ENCODE data around the gene DCLRE1C. TPM values are rescaled to one million over a fixed set of nuclear protein-coding genes. Genes with fewer than 3 reads are reported as not detected.

DCLRE1C gene
- total and polyA plus RNA-seq, 2 experiments from 2014 or later, result 7.8 to 8.0 TPM

DNA sequence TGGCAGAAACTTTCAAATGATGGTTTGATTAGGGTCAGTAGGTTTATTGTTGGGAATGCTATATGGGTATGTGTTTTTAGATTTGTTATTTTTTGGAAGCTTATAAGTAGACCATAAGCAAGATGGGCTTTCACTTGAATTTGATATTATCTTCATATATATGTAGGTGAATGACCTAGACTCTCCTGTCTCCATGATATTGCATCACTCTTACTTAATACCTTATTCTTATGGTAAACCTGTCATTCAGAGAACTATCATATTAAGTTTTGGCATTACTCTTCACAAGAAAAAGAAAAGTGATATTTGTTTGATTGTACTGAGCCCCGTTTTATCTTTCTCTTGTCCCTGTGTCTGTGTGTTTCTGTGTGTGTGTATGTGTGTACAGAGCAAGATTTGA lies 98.4 kb downstream of the DCLRE1C start:
- H3K36me3 ChIP-seq (replicated peaks; ENCODE audit: insufficient read depth, low read depth), result no peaks in the 10 kb centered on the region
- 93% methylated on average over 1 of the region's 1 CpG for WGBS (ENCODE audit: low lambda C conversion rate, missing lambda C conversion rate)

DNA sequence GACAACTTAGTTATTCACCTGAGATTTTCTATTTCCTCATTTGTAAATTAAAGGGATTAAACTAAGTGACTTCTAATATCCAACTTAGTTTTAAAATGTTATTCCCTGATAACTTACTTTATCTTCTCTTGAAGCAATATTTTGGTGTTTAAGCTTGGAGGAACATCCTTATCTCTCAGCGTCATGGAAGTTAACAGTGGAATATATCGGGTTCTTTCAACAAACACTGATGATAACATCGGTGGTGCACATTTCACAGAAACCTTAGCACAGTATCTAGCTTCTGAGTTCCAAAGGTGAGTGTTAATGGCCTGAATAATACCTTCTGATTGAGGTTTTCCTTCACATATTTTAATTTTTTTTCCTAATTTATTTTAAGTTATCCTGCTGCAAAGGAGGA lies 101.7 kb downstream of the DCLRE1C start:
- Histone ChIP-seq H3K4me1 (ENCODE audit: insufficient read depth) (no peaks in the 10 kb centered on the region), H3K79me2 (no peaks in the 10 kb centered on the region), H3K4me2 (no peak overlapping the region), H3K4me3 (no peak overlapping the region), H4K20me1 (ENCODE audit: insufficient read depth, poor library complexity, severe bottlenecking) (no peaks in the 10 kb centered on the region), H3K27me3 (no peaks in the 10 kb centered on the region), H3K9me2 (replicated peaks; ENCODE audit: insufficient read depth) (no peaks in the 10 kb centered on the region), H3K36me3 (replicated peaks; ENCODE audit: insufficient read depth, low read depth) (no peaks in the 10 kb centered on the region), H3K27ac (peak overlapping the region; percentile 1), H3K9me3 (ENCODE audit: low read depth) (no peaks in the 10 kb centered on the region), H2AFZ (no peak overlapping the region)
- no peak for TF ChIP-seq EZH2phosphoT487 (IDR thresholded peaks at IDR 0.05; ENCODE audit: low read depth, severe bottlenecking, unreplicated experiment)
- TF ChIP-seq EZH2 (IDR thresholded peaks at IDR 0.05; ENCODE audit: borderline replicate concordance), result no peak
- TF ChIP-seq, protein P1, sequence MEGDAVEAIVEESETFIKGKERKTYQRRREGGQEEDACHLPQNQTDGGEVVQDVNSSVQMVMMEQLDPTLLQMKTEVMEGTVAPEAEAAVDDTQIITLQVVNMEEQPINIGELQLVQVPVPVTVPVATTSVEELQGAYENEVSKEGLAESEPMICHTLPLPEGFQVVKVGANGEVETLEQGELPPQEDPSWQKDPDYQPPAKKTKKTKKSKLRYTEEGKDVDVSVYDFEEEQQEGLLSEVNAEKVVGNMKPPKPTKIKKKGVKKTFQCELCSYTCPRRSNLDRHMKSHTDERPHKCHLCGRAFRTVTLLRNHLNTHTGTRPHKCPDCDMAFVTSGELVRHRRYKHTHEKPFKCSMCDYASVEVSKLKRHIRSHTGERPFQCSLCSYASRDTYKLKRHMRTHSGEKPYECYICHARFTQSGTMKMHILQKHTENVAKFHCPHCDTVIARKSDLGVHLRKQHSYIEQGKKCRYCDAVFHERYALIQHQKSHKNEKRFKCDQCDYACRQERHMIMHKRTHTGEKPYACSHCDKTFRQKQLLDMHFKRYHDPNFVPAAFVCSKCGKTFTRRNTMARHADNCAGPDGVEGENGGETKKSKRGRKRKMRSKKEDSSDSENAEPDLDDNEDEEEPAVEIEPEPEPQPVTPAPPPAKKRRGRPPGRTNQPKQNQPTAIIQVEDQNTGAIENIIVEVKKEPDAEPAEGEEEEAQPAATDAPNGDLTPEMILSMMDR (IDR thresholded peaks at IDR 0.05; ENCODE audit: poor library complexity), result no peak
- DNase-seq (ENCODE audit: low spot score), result no peak
- 63% methylated on average over 3 of the region's 3 CpGs for WGBS (ENCODE audit: low lambda C conversion rate, missing lambda C conversion rate)

More for the DNA sequence above, 98.4 kb downstream of the DCLRE1C start:
- Histone ChIP-seq H3K9me2 (replicated peaks; ENCODE audit: insufficient read depth) (no peaks in the 10 kb centered on the region), H3K27ac (no peak overlapping the region), H3K9me3 (ENCODE audit: low read depth) (no peaks in the 10 kb centered on the region), H4K20me1 (ENCODE audit: insufficient read depth, poor library complexity, severe bottlenecking) (no peaks in the 10 kb centered on the region), H3K4me2 (no peak overlapping the region), H3K4me3 (no peak overlapping the region), H3K4me1 (ENCODE audit: insufficient read depth) (peaks cover 4% of the 10 kb centered on the region), H3K79me2 (no peaks in the 10 kb centered on the region), H2AFZ (no peak overlapping the region), H3K27me3 (no peaks in the 10 kb centered on the region)
- DNase-seq (ENCODE audit: low spot score), result no peak
- no peak for TF ChIP-seq EZH2phosphoT487 (IDR thresholded peaks at IDR 0.05; ENCODE audit: low read depth, severe bottlenecking, unreplicated experiment)

Other genes with a start within 250 kb of the DCLRE1C start
- gene FAM107B, start 179.2 kb downstream of the DCLRE1C start, total RNA-seq, result 84.8 and 85.5 TPM in 2 replicates
- gene FAM107B, start 179.2 kb downstream of the DCLRE1C start, polyA plus RNA-seq, result 73.3 and 85.9 TPM in 2 replicates
- gene CDNF, start 116.1 kb downstream of the DCLRE1C start, total RNA-seq, result 3.1 and 7.6 TPM in 2 replicates
- 2.3 and 2.4 TPM in 2 replicates for gene CDNF, start 116.1 kb downstream of the DCLRE1C start, polyA plus RNA-seq
- gene HSPA14, start 115.8 kb downstream of the DCLRE1C start, total RNA-seq, result 12.8 and 20.2 TPM in 2 replicates
- gene HSPA14, start 115.8 kb downstream of the DCLRE1C start, polyA plus RNA-seq, result 9.9 and 13.8 TPM in 2 replicates
- 13.3 and 14.0 TPM in 2 replicates for gene MSANTD7, start 115.8 kb downstream of the DCLRE1C start, total RNA-seq
- gene MSANTD7, start 115.8 kb downstream of the DCLRE1C start, polyA plus RNA-seq, result 9.2 and 11.6 TPM in 2 replicates
- gene SUV39H2, start 75.2 kb downstream of the DCLRE1C start, total RNA-seq, result 15.5 and 19.9 TPM in 2 replicates
- gene SUV39H2, start 75.2 kb downstream of the DCLRE1C start, polyA plus RNA-seq, result 8.0 and 8.6 TPM in 2 replicates
- not detected in 2 replicates for gene MEIG1, start 5.3 kb upstream of the DCLRE1C start, total RNA-seq
- 0.27 and 2.1 TPM in 2 replicates for gene MEIG1, start 5.3 kb upstream of the DCLRE1C start, polyA plus RNA-seq
- not detected in 2 replicates for gene OLAH, start 89.8 kb upstream of the DCLRE1C start, total RNA-seq
- not detected in 2 replicates for gene OLAH, start 89.8 kb upstream of the DCLRE1C start, polyA plus RNA-seq
- 1.8 and 1.9 TPM in 2 replicates for gene ACBD7, start 134.7 kb upstream of the DCLRE1C start, total RNA-seq
- gene ACBD7, start 134.7 kb upstream of the DCLRE1C start, polyA plus RNA-seq, result 0.36 and 0.38 TPM in 2 replicates
- 13.9 and 18.2 TPM in 2 replicates for gene RPP38, start 143.3 kb upstream of the DCLRE1C start, total RNA-seq
- gene RPP38, start 143.3 kb upstream of the DCLRE1C start, polyA plus RNA-seq, result 26.4 and 27.3 TPM in 2 replicates
- gene NMT2, start 214.6 kb upstream of the DCLRE1C start, total RNA-seq, result 21.3 and 23.4 TPM in 2 replicates
- 14.7 and 15.0 TPM in 2 replicates for gene NMT2, start 214.6 kb upstream of the DCLRE1C start, polyA plus RNA-seq